ENCODE results near the gene JHY. TPM values are rescaled to one million over a fixed set of nuclear protein-coding genes. Genes with fewer than 3 reads are reported as not detected.

Gene JHY
- total RNA-seq, 3 donors from 2014 or later: 11.7 to 13.1 (median 11.8) TPM

DNA sequence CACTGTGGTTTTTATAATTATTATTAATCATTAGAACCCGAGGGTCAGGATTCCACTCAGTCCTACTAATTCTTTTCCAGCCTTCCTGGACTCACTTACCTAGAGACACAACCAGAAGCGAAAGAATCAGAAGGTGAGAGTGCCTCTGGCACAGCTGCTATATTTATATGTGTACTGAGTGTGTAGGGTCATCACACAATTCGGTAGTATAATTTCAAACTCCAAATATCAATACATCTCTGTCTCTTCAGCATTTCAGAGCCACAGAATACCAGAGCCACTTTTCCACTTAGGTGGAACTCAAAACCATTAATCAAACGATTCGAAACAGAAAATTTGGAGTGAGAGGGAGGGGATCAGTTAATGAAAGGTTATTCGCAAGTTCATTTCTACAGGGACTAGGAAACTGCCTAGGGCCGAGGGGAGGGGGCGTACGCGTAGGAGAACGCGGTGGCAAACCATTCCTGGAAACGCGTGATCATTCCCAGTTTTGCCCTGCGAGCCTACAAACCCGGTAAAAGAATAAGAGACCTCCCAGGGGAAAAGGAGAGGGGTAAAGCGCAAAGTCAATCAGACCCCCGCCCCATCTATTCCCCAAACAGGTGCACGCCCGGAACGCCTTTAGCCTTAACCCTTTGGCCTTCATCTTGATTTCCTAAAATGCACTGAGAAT, 93.6 kb downstream of the JHY start:
- Histone ChIP-seq H3K4me1 (peaks cover 7 to 9% of the 10 kb centered on the region in 2 donors), H3K4me3 (no peak overlapping the region), H3K36me3 (no peaks in the 10 kb centered on the region), H3K9me3 (no peaks in the 10 kb centered on the region), H3K27me3 (peaks cover 0 to 70% of the 10 kb centered on the region in 2 donors), H3K27ac (no peak overlapping the region)
- intact Hi-C loops (cut with DNase I; ENCODE audit: low total_unique reads): no loop called here
- DNase-seq (ENCODE audit: low spot score in 2 of 2): no peak
- TF ChIP-seq, protein P1, sequence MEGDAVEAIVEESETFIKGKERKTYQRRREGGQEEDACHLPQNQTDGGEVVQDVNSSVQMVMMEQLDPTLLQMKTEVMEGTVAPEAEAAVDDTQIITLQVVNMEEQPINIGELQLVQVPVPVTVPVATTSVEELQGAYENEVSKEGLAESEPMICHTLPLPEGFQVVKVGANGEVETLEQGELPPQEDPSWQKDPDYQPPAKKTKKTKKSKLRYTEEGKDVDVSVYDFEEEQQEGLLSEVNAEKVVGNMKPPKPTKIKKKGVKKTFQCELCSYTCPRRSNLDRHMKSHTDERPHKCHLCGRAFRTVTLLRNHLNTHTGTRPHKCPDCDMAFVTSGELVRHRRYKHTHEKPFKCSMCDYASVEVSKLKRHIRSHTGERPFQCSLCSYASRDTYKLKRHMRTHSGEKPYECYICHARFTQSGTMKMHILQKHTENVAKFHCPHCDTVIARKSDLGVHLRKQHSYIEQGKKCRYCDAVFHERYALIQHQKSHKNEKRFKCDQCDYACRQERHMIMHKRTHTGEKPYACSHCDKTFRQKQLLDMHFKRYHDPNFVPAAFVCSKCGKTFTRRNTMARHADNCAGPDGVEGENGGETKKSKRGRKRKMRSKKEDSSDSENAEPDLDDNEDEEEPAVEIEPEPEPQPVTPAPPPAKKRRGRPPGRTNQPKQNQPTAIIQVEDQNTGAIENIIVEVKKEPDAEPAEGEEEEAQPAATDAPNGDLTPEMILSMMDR (IDR thresholded peaks at IDR 0.05): no peak
- TF ChIP-seq POLR2A (IDR thresholded peaks at IDR 0.05) (no peak), POLR2AphosphoS5 (IDR thresholded peaks at IDR 0.05) (no peak)

DNA sequence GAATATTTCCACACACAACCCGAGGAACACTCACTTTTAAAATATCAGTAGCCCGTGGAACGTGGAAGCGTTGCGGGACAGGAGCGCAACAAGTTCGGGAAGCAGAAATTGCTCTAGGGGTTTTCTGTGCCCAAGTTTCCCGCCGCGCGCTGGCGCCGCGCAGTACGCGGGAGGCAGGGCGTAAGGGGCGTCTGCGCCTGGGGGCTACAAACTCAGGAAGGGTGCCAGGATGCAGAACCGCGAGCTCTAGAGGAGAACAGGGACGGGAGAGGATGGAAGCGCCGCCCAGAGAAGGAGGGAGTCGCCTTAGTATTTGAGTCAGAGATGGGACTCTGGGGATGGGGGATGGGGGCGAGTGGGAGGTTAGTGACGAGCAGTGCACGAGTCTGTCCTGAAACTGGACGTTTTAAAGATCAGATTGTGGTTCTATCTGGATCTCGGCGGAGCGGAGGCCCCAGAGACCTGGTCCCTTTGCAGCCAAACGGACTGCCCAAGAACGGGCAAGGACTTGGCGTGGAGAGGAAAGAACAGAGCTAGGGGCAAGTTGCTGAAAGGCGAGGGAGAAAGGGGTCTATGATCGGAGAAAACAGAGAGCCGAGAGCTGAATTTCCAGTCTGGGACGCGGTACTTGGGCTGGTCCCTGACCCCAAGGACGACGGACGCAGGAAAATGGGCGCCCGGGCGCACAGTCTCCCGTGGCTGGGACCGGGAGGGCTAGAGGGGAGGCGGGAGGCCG, 94.3 kb downstream of the JHY start:
- intact Hi-C loops (cut with DNase I; ENCODE audit: low total_unique reads): no loop called here
- peak overlapping the region in 2 of 3 donors; percentile 21 to 57 for H3K4me3 ChIP-seq
- no peak for DNase-seq (ENCODE audit: low spot score in 2 of 2)
- H3K9me3 ChIP-seq: no peaks in the 10 kb centered on the region
- H3K4me1 ChIP-seq: peaks cover 7 to 9% of the 10 kb centered on the region in 2 donors
- H3K27me3 ChIP-seq: peaks cover 4 to 77% of the 10 kb centered on the region in 2 donors
- no peak overlapping the region for H3K27ac ChIP-seq
- no peak for TF ChIP-seq POLR2AphosphoS5 (IDR thresholded peaks at IDR 0.05)
- TF ChIP-seq POLR2A (IDR thresholded peaks at IDR 0.05): no peak
- TF ChIP-seq, protein P1 (IDR thresholded peaks at IDR 0.05): no peak
- no peaks in the 10 kb centered on the region for H3K36me3 ChIP-seq

DNA sequence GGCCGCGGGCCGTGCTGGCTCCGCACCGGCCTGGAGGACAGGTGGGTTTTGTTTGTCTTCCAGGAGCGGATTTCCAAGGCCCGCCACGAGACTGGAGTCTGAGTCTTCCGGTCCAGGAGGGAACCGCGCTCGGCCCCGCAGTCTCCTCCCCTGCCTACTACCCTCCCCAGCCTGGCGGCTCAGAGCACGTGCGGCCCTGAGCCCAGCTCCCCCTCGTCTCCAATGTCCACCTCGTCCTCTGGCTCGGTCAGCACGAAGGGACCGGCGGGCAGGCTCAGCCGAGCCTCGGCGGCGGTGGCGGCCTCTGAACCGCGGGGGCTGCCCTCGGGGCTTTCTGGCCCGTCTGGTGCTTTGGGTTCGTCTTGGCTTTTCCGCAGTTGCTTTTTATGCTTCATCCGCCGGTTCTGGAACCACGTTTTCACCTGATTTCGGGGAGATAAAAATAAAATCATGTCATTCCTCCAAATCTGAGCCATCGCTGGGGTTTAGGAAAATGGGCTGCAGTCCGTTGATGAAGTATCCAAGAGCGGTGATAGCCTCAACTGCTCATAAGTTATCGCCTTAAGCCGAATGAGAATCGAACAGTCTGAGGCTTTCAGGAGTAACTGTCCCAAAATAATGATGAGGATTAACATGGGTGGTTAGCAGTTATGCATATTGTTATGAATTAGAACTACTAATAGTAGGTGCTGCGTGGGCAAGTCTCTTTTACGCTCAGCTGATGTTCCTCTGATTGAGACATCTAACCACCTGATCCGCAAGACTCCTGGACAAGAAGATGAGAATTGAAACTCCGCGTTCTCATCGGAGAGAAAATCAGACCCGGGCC, 95.1 kb downstream of the JHY start:
- Histone ChIP-seq H3K4me1 (peaks cover 7 to 9% of the 10 kb centered on the region in 2 donors), H3K27me3 (peaks cover 4 to 84% of the 10 kb centered on the region in 2 donors), H3K27ac (no peak overlapping the region), H3K36me3 (no peaks in the 10 kb centered on the region), H3K4me3 (peak overlapping the region in 2 of 3 donors; percentile 21 to 57), H3K9me3 (no peaks in the 10 kb centered on the region)
- no peak for DNase-seq (ENCODE audit: low spot score in 2 of 2)
- TF ChIP-seq POLR2AphosphoS5 (IDR thresholded peaks at IDR 0.05) (no peak), POLR2A (IDR thresholded peaks at IDR 0.05) (no peak)
- TF ChIP-seq, protein P1 (IDR thresholded peaks at IDR 0.05): no peak
- intact Hi-C loops (cut with DNase I; ENCODE audit: low total_unique reads): no loop called here

DNA sequence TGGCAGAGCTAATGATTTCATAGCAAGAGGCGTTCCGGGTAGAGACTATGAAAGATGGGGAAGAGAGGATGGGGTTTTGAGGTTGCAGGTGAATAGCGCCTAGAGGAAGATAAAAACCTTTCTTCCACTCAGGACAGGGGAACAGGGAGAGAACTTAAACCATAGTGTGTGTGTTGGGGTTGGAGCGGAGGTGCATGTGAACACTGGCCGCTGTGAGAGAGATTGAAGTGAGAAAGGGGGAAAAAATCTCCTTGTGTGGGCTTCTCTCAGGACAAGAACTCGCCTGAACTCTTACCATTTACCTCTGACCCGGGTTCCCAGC, 95.7 kb downstream of the JHY start:
- intact Hi-C loops (cut with DNase I; ENCODE audit: low total_unique reads): no loop called here
- DNase-seq (ENCODE audit: low spot score in 2 of 2): no peak
- Histone ChIP-seq H3K27me3 (peaks cover 4 to 89% of the 10 kb centered on the region in 2 donors), H3K9me3 (no peaks in the 10 kb centered on the region), H3K36me3 (no peaks in the 10 kb centered on the region), H3K4me3 (no peak overlapping the region), H3K27ac (no peak overlapping the region), H3K4me1 (peaks cover 7 to 9% of the 10 kb centered on the region in 2 donors)
- no peak for TF ChIP-seq POLR2AphosphoS5 (IDR thresholded peaks at IDR 0.05)
- TF ChIP-seq, protein P1 (IDR thresholded peaks at IDR 0.05): no peak
- TF ChIP-seq POLR2A (IDR thresholded peaks at IDR 0.05): no peak

Measured in breast epithelium (tissue), 4 donors.